ENCODE measurements around the gene LRRC75A. TPM values are rescaled to one million over a fixed set of nuclear protein-coding genes. Genes with fewer than 3 reads are reported as not detected.

The LRRC75A gene
- total and polyA plus RNA-seq, 2 of the 8 experiments (the other 6 are each of a cell fraction or from before 2014, with no cell fraction given), result 9.7 to 9.9 TPM

GRCh38 chr17:16448490-16448889 is 43.5 kb downstream of the LRRC75A start (continued):
- no peak for TF ChIP-seq CBX5 (IDR thresholded peaks at IDR 0.05; ENCODE audit: low read depth, low read length)
- TF ChIP-seq ATF3 (IDR thresholded peaks at IDR 0.05; ENCODE audit: insufficient read depth, low read depth, low read length), result no peak
- TF ChIP-seq GTF2F1 (IDR thresholded peaks at IDR 0.05; ENCODE audit: borderline replicate concordance, low read depth, low read length), result no peak
- TF ChIP-seq CEBPB (IDR thresholded peaks at IDR 0.05; ENCODE audit: low read depth, low read length), result no peak
- no peak for TF ChIP-seq TAF1 (IDR thresholded peaks at IDR 0.05; ENCODE audit: low read depth, low read length)

All from H1 (cell line).